GM12864 (cell line): ENCODE measurements around the gene TRIM65.
A peak's percentile ranks its signal among the peaks of the same experiment; 100 is the strongest.

ENCODE experiments used
- DNase-seq: peaks from one replicate; pipeline ENCODE4 v3.0.0-alpha.2; 2011; ENCODE audit warnings: low read depth
- H3K4me3 ChIP-seq: 2 replicates; pipeline ENCODE4 v1.5.1; 2011; ENCODE audit warnings: mild to moderate bottlenecking, low read depth, low read length, control low read depth
- CTCF ChIP-seq: IDR thresholded peaks from 2 replicates; pipeline ENCODE4 v1.5.1; 2011; ENCODE audit warnings: low read depth, mild to moderate bottlenecking, moderate library complexity, low read length, control low read depth, inconsistent platforms; ENCODE audit errors: missing control alignments

Gene TRIM65

DNA sequence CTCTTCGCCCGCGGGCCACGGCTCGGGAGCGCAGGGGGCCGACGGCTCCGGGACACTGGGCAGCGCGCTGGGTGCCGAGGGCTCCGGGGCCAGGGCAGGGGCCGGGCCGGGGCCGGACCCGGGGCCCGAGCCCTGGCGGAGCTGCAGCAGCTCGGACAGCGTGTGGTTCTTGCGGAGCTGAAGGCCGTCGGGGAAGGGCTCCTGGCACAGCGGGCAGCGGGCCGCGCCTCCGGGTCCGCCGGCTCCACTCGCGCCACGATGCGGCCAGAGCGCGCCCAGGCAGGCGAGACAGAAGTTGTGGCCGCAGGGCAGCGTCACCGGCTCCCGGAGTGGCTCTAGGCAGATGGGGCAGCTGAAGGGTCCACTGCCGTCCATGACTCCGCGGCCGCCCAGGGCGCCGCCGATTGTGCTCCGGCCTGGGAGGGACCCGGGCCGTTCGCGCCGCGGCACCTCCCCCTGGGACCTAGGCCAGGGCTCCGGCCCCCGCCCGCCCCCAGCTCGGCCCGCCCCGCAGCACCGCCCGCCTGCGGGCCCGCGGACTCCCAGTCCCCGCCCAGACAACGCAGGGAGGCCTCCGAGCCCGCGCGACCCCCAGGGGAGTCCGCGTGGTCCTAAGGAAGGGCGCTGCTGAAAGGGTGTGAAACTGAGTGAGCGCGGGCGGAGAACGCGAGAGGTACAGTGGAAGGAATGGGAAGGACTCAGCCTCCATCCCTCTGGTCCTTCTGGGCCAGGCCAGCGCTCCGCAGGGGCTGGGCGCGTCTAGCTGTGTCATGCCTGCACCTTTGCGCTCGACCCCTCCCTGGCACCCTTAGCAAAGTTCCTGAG is 18.4 kb downstream of the TRIM65 start, which contains the start of gene TRIM47:
Gene TRIM47 (minus strand): TSS at position 408 of the 825 bp plus-strand sequence. CDS start 33 bp downstream, at position 375.
- H3K4me3 ChIP-seq: peak within 1 kb of the TSS; percentile 50
- no peak for DNase-seq
- TF ChIP-seq CTCF: no peak

GRCh38 chr17:75877752-75878173 is 19.0 kb downstream of the TRIM65 start:
- TF ChIP-seq CTCF: peak; percentile 47
- no peak for DNase-seq
- H3K4me3 ChIP-seq: peak overlapping the region; percentile 50

DNA sequence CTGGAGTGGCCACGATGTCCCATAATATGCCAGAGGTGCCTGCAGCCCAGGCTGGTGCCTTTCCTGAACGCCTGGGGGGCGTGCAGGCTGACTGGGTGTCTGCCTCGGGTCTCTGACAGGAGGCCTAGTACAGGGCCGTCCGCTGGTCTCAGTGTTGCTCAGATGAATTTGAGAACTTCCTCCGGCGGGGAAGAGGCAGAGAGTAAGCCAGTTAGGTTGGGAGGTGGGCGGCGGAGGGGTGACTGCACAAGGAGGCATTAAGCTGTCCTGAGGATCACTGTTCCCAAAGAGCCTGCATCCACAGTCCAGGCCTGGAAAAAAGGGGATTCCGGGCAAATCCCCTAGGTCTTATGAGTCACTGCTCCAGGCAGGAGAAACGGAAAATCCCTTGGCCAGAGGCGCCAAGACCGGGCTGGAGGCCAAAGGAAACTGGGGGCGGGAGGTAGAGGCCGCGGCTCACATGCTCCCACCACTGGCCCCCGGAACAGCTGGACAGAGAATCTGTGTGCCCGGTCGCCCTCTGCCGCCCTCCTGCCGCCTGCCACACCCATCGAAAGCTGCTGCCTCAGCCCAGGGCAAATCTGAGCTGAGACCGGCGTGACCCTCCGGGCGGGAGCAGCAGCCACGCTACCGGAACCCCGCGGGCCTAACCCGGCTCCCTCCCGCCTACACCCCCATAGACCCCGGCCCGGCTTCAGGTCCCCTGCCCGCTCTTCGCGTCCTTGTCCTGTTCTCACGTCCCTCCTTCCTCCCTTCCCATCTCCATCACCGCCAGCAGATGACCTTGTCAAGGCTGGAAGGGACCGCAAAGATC is 19.6 kb downstream of the TRIM65 start:
- DNase-seq: no peak
- TF ChIP-seq CTCF: no peak
- H3K4me3 ChIP-seq: peak overlapping the region; percentile 50

DNA sequence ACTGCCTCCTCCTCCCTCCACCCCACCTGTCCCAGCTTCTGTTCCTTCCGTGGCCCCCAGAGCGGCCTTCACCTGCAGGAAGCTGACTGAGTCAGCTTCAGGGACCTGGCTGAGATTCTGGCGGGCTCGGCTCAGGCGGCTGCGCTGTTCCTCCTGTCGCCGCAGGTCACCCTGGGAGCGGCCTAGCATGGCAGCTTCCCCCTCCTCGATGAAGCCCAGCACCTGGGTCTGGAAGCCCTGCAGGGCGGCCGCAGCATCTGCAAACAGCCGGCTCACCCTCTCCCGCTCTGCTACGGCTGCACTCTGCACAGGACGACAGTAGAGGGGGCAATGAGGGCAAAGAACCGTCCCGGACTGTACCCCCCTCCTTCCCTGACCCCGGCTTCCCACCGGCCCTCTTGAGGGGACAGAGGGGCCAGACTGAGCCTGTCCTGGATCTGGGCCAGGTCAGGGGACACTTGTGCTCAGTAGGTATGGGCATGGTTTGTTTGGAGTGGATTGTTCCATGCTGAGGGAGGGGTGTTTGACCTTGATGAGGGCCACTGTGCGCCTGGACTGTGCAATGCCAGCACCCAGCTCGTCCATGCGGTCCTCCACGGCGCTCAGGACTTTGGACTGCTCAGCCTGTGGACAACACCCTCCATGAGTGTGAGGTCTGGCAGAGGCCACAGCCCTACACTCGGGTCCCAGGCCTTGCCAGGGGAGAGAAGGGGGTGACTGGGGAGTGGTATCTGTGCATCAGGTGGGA is 20.4 kb downstream of the TRIM65 start:
- TF ChIP-seq CTCF: peak; percentile 41
- H3K4me3 ChIP-seq: peak overlapping the region; percentile 50
- DNase-seq: peak; percentile 27

DNA sequence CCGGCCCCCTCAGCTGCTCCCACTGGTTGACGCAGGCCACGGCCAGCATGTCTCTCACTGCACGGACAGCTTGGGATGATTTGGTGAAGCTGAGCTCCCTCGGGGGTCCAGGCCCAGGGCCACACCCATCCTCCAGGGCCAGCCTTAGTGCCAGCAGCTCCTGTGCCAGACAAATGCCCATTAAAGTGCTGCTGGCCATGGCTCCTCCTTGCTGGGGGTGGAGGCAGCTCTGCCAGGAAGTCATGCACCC is 20.9 kb downstream of the TRIM65 start:
- no peak for TF ChIP-seq CTCF
- H3K4me3 ChIP-seq: peak overlapping the region; percentile 50
- DNase-seq: no peak

- DNase-seq: no peak
- no peak overlapping the region for H3K4me3 ChIP-seq
- no peak for TF ChIP-seq CTCF
Observed at GRCh38 chr17:75875182-75875939, 21.4 kb downstream of the TRIM65 start.
